Measurements from ENCODE around the gene MED25.

MED25 gene

DNA sequence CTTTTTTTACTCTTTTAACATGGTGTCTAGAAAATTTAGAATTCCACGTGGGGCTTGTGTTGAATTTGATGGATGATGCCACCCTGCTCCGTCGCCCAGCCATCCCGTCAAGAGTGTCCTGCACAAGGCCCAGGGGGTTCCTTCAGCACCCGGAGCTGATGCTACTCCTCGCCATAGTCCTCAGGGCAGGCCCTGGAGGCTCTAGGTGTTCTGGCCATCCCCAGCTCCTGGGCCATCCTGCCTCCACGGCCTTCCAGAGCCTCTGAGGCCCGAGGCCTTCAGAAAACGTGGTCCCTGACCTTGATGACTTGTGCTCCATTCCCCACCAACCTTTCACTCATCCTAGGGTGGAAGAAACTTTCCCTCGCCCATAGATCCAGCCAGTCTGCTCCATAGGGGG lies 55.7 kb downstream of the MED25 start:
- no peak for DNase-seq (ENCODE audit: low read depth)

DNA sequence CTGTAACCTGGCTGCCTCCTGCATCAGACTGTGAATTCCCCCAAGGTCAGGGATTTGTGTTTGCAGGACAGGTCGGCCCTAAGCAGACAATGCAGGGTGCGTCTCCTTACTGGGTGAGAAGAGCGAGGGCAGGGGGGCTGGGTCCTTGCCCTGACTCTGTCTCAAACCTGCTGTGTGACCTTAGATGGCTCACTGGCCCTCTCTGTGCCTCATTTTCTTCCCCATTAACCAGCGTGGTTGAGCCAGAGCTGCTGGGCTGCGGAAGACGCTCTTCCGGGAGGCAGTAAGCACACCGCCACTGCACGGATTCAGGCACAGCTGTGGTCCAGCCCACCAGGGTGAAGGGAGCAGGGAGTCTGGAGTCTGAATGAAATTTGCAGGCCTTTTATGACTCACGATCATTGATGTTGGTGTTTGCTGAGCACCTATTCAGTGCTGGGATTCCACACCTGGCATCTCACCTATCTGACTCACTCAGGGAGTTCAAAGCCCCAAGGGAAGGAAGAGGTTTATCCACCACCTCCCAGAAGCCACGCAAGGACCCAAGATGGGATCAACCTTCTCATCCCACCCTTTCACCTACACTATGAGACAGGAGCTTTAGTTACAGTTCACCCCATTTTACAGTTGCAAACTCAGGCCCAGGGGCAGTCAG lies 56.5 kb downstream of the MED25 start:
- no peak for DNase-seq (ENCODE audit: low read depth)

GRCh38 chr19:49875177-49875576 lies 57.1 kb downstream of the MED25 start:
- DNase-seq (ENCODE audit: low read depth) = no peak

GRCh38 chr19:49875857-49876421 lies 57.9 kb downstream of the MED25 start:
- no peak for DNase-seq (ENCODE audit: low read depth)

DNA sequence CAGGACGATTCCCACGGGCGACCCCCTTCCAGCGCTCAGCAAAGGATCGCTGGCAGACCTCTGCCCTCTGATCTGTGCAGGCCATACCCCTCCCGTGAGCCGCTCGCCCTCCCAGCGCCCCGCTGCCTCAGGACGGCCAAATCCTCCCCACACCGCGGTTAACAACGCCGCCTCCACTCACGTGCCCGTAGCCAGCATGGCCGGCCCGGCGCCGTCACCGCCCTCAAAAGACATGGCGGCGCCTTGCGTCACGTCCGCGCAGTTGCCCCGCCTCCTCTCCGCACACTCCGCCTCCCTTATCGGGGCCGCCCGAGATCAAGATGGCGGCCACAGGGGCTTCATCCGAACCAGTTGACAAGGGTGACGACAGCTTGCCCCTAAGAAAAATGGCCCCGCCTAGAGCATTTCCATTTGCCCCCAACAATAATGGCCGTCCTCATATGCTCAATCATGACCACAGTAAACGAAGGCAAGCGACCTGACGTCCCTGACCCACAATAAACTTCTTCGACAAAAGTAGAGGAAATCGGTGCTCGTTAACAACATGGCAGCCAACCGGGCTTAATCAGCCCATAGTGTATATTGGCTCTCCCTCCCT lies 58.4 kb downstream of the MED25 start:
- peak; percentile 90 for DNase-seq (ENCODE audit: low read depth)

- peak; percentile 99 for DNase-seq (ENCODE audit: low read depth)
Measured at GRCh38 chr19:49877020-49877878, 59.2 kb downstream of the MED25 start, which contains the start of the genes AKT1S1 and TBC1D17. AKT1S1 (minus strand) TSS chr19:49877355; CDS start chr19:49873295, 4,060 bp downstream. TBC1D17 (plus strand) TSS chr19:49877702; CDS start chr19:49877724, 22 bp downstream.

- DNase-seq (ENCODE audit: low read depth) = peak; percentile 77
Measured at GRCh38 chr19:49877879-49878743, 60.0 kb downstream of the MED25 start.

DNA sequence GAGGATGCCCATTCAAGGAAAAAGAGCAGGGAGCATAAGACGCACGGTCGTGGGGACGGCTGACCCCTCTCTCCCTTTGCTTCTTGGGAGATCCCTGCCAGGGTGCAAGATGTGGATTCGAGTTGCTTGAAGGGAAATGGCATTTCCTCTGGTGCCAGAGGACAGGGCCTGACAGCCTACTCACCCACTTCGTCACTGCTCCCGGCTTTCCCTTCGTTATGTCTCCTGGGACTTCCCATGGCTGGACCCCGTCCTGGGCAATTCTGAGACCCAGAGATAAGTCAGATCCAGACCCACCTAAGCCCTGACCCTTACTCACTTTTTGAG lies 60.6 kb downstream of the MED25 start:
- no peak for DNase-seq (ENCODE audit: low read depth)

DNA sequence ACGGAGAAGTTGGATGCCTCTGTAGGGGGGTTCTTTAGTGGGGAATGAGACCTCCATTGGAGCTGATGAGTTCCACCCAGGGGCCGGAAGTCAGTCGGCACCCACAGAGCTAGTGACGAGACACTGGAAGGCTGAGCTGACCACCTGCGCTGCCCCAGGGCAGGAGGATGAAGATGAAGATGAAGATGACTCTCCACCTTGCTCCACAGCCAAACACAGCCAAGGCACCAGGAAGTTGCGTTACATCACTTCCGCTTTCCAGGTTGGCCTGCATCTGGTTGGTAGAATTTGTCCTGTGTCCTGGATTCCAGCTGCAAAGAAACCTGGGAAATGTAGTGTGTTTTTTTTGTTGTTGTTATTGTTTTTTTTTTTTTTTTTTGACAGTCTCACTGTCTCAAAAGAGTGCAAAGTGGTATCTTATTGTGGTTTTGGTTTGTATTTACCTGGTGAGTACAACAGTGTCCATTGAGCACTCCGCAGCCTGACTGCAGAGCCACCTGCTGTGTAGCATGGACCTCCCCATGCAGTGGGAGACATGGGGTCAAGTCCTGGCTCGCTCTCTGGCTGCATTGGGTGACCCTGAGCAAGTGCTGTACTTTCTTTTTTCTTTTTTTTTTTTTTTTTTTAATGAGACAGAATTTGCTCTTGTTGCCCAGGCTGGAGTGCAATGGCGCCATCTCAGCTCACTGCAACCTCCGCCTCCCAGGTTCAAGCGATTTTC lies 61.3 kb downstream of the MED25 start:
- DNase-seq (ENCODE audit: low read depth) = no peak

DNA sequence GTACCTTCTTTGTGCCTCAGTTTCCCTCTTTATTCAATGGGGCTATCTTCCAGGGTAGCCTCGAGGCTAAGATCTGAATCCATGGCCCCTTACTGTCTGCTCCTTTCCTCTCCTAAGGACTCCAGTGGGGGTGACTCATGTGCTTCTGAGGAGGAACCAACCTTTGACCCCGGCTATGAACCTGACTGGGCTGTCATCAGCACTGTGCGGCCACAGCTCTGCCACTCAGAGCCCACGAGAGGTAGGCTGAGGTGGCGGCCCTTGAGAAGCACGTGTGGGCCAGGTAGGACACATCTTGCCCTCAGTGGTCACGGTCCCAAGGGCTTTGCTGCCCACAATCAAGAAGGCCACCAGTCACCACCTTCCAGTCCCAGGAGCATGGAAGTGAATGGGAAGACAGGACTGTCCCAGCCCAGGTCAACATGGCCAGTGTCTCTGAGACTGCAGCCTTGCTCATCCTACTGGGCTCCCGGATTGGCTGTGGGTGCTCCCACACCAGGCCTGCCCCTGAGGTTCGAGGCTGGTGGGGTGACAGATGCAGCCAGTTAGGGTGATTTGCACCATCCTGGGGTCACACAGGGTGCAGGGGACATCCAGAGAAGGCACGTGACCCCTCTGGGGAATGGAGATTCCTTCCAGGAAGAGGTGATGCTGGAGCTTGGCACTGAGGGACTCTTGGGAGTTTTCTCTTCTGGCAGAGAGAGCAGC lies 62.2 kb downstream of the MED25 start:
- no peak for DNase-seq (ENCODE audit: low read depth)

GRCh38 chr19:49881186-49881585 lies 63.1 kb downstream of the MED25 start:
- DNase-seq (ENCODE audit: low read depth) = no peak

DNA sequence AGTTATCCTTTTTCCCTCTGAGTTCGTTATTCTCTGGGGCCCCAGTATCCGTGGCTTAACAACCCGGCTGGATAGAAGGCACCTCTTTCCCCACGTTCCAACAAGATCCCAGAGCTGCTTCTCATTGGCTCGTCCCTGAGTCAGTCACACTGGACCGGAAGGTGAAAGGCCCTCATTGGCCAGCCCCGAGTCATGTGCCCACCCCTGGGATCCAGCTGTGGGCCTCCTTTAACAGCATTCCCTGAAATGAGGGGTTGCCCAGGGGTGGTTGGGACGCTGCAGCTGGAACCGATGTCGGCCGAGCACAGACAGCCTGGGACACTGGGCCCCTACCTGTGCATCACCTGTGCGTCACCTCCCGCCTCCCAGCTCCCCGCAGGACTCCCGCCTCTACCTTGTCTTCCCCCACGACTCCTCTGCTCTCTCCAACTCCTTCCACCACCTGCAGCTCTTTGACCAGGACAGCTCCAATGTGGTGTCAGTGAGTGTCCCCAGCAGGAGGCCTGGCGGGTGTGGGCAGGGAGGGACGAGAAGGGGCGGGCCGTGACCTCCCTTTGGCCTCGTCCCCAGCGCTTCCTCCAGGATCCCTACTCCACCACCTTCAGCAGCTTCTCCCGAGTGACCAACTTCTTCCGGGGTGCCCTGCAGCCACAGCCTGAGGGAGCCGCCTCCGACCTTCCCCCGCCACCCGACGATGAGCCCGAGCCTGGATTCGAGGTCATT lies 63.7 kb downstream of the MED25 start:
- no peak for DNase-seq (ENCODE audit: low read depth)

GRCh38 chr19:49882643-49883042 lies 64.6 kb downstream of the MED25 start:
- DNase-seq (ENCODE audit: low read depth) = no peak

GRCh38 chr19:49883094-49883493 lies 65.0 kb downstream of the MED25 start:
- no peak for DNase-seq (ENCODE audit: low read depth)

DNA sequence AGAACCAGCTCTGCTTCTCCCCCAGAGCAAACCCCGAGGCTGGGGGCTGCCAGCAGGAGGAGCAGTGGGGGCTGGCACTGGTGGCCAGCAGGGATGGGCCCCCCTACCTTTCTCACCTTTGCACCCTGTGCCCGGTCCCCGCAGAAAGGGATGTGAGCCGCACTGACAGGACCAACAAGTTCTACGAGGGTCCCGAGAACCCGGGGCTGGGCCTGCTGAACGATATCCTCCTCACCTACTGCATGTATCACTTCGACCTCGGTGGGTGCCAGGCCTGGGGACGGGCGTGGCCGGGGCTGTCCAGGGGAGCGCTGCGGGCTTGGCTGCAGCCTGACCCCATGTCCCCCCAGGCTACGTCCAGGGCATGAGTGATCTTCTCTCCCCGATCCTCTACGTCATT lies 66.0 kb downstream of the MED25 start:
- no peak for DNase-seq (ENCODE audit: low read depth)

DNA sequence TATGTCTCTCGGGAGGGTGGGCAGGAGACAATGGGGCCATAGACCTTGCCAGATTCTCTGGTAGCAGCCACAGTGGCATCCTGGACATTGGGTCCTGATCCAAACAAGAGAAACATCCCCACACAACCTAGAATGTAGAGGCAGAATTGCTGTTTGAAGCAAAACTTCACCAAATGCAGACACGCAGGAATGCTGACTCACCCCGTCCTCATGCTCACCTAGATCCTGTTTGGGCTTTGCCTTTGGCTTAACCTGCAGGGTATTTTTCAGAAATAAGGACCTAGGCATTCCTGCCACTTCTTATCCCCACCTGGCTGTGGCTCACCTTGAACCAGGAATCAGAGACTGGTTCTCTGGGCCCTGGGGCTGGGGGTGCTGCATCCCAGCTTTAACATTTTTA lies 66.7 kb downstream of the MED25 start:
- DNase-seq (ENCODE audit: low read depth) = no peak

All from GM04503 (cell line).